Pancreas (tissue), 10 donors: Measurements from ENCODE around the gene SNX1. TPM values are rescaled to one million over a fixed set of nuclear protein-coding genes. Genes with fewer than 3 reads are reported as not detected.

ENCODE experiments used
- ATAC-seq, 4 donors: fragments of 200-7000 bp; cut with Tn5 transposase; one replicate each; pipeline versions ENCODE4 v1.8.0 to v1.9.1; 2020; ENCODE audit warnings: mild to moderate bottlenecking in 4 of 4, moderate library complexity in 4 of 4
- DNase-seq, 6 donors: peaks; one replicate each; pipeline ENCODE4 v3.0.0-alpha.2; 2020
- FAIRE-seq: peaks from 2 replicates; lab custom pipeline; 2012; peaks lifted over from hg19 to GRCh38; lab: Jason Lieb, UNC
- H3K27ac ChIP-seq, 4 donors: fragments of 200-600 bp; sonication (generic); 1 replicate in 3 of 4; 2 replicates in 1 of 4; pipeline versions ENCODE4 v1.5.0 to v1.8.0; 2020
- H3K27me3 ChIP-seq, 4 donors: fragments of 200-600 bp; one replicate each; pipeline ENCODE4 v1.8.0; 2021
- H3K36me3 ChIP-seq, 3 donors: fragments of 200-600 bp; sonication (generic) in 1 of 3; one replicate each; pipeline versions ENCODE4 v1.5.0 to v1.8.0; 2020 to 2021
- H3K4me1 ChIP-seq, 3 donors: fragments of 200-600 bp; one replicate each; pipeline ENCODE4 v1.8.0; 2021
- H3K4me3 ChIP-seq, 4 donors: fragments of 200-600 bp; sonication (generic) in 2 of 4; one replicate each; pipeline versions ENCODE4 v1.5.0 to v1.8.0; 2020 to 2021
- H3K9me3 ChIP-seq, 4 donors: fragments of 200-600 bp; one replicate each; pipeline ENCODE4 v1.8.0; 2021
- CTCF ChIP-seq, 4 donors: fragments of 200-600 bp; sonication (generic) in 3 of 4; IDR thresholded peaks; one replicate each; pipeline versions ENCODE4 v1.5.0 to v1.8.0; 2021; ENCODE audit warnings: antibody characterized with exemption in 4 of 4
- WGBS, 2 donors: extraction: QIAGEN DNeasy Blood & Tissue Kit; methylation state at CpG; one replicate each; pipeline ENCODE4 v1.1.7; 2013; 5-methylcytosine and 5-hydroxymethylcytosine counted together
- intact Hi-C, 3 donors: fragments of 100-400 bp; cut with DNase I; formaldehyde crosslinking; loops; one replicate each; pipeline versions ENCODE4 v1.11.1 to v1.14.2; 2022
- polyA plus RNA-seq, 2 donors: library from polyadenylated mRNA; stranded (reverse); fragments of 200-250 nt; gene quantifications; one replicate each; pipeline ENCODE4 v1.2.3, GENCODE V29; 2013
- total RNA-seq, 6 donors: library from RNA; stranded (reverse); fragmentation: NEBNext Ultra II Directional in 4 of 6; extraction: Animal tissue kit (Norgen Biotek cat#: 25700) in 4 of 6; gene quantifications; one replicate each; pipeline versions ENCODE4 v1.2.1 to v1.2.4, GENCODE V29; 2021 to 2023
- donor health status: healthy with polysubstance abuse.
- donor health status: DM: no; HTN: no; CAD: no; lungs with moderate emphysema.
- donor health status: DM: no; HTN: no; CAD: no.
- donor health status: control.
- donor health status: control.
- donor health status: Bipolar disorder and iron deficiency.
- donor health status: DM: yes; HTN: yes; CAD: no.
- donor health status: DM: no; HTN: no; CAD: no.
- donor health status: DM: no; HTN: no; CAD: no.
- donor health status: DM: yes; HTN: yes; CAD: no.

The SNX1 gene
- 10 to 100 TPM; 41.3 to 82.4 (median 49.5) TPM for total RNA-seq
- 10 to 100 TPM; 32.9 to 36.6 TPM for polyA plus RNA-seq

- no peaks in the 10 kb centered on the region for H3K36me3 ChIP-seq
- no peaks in the 10 kb centered on the region for H3K27me3 ChIP-seq
- FAIRE-seq (no peak), ATAC-seq (peak; percentile 76 to 85 (median 80)), DNase-seq (peak; percentile 94 to 97 (median 96))
- H3K9me3 ChIP-seq = no peaks in the 10 kb centered on the region
- 0% methylated on average over 69 to 70 of the region's 70 CpGs for WGBS, 2 donors
- peak within 1 kb of the TSS; percentile 59 to 85 (median 70) for H3K27ac ChIP-seq
- H3K4me1 ChIP-seq = peaks cover 2 to 46% (median 35%) of the 10 kb centered on the region in 3 donors
- peak within 1 kb of the TSS; percentile 67 to 97 (median 87) for H3K4me3 ChIP-seq
- TF ChIP-seq CTCF (IDR thresholded peaks at IDR 0.05) = no peak
- intact Hi-C loops = no loop called here
These were observed at the start of gene SNX1 for GRCh38 chr15:64095795-64096667. Gene SNX1, plus strand, starts transcription at chr15:64095982. Its CDS starts 32 bp downstream, at chr15:64096014.

GRCh38 chr15:64046421-64047153 is 49.2 kb upstream of the SNX1 start, which contains the start of gene DAPK2:
Gene DAPK2, minus strand, starts transcription at chr15:64046485. Its CDS starts 6,224 bp downstream, at chr15:64040261.
- Histone ChIP-seq H3K27me3 (no peaks in the 10 kb centered on the region), H3K4me3 (peak within 1 kb of the TSS; percentile 21 to 67 (median 33)), H3K4me1 (peaks cover 0 to 21% (median 4%) of the 10 kb centered on the region in 3 donors), H3K36me3 (no peaks in the 10 kb centered on the region), H3K9me3 (no peaks in the 10 kb centered on the region), H3K27ac (peak within 1 kb of the TSS in 1 of 4 donors; percentile 41)
- FAIRE-seq = no peak
- ATAC-seq = peak; percentile 90 to 92 (median 92)
- peak; percentile 48 to 73 (median 66) for TF ChIP-seq CTCF (IDR thresholded peaks at IDR 0.05)
- WGBS, 2 donors = 9 to 12% methylated on average over 35 to 50 of the region's 50 CpGs
- intact Hi-C loops = loop anchor here in 1 of 3 donors (10.0 kb wide), 1 partner anchor 102 kb away; no protein-coding TSS in a partner anchor
- DNase-seq = peak; percentile 62 to 92 (median 80)

- DNase-seq = no peak
- H3K36me3 ChIP-seq = no peaks in the 10 kb centered on the region
- H3K4me1 ChIP-seq = peaks cover 0 to 21% (median 4%) of the 10 kb centered on the region in 3 donors
- no peaks in the 10 kb centered on the region for H3K27me3 ChIP-seq
- H3K9me3 ChIP-seq = no peaks in the 10 kb centered on the region
- no peak overlapping the region for H3K4me3 ChIP-seq
- intact Hi-C loops = loop anchor here in 1 of 3 donors (10.0 kb wide), 1 partner anchor 104 kb away; no protein-coding TSS in a partner anchor
- 75 to 79% methylated on average over 1 of the region's 1 CpG for WGBS, 2 donors
- ATAC-seq = no peak
- H3K27ac ChIP-seq = no peak overlapping the region
- TF ChIP-seq CTCF (IDR thresholded peaks at IDR 0.05) = no peak
- FAIRE-seq = no peak
These were observed 46.9 kb upstream of the SNX1 start for GRCh38 chr15:64048781-64049460.

GRCh38 chr15:64050281-64051092 is 45.3 kb upstream of the SNX1 start:
- peak in 2 of 4 donors; percentile 10 to 38 for ATAC-seq
- intact Hi-C loops = loop anchor here in 1 of 3 donors (10.0 kb wide), 1 partner anchor 106 kb away; no protein-coding TSS in a partner anchor
- no peak overlapping the region for H3K27ac ChIP-seq
- no peak overlapping the region for H3K4me3 ChIP-seq
- FAIRE-seq = no peak
- H3K9me3 ChIP-seq = no peaks in the 10 kb centered on the region
- TF ChIP-seq CTCF (IDR thresholded peaks at IDR 0.05) = no peak
- H3K4me1 ChIP-seq = peaks cover 0 to 15% (median 4%) of the 10 kb centered on the region in 3 donors
- WGBS, 2 donors = 71 to 77% methylated on average over 8 of the region's 8 CpGs
- DNase-seq = peak in 1 of 6 donors; percentile 48
- no peaks in the 10 kb centered on the region for H3K36me3 ChIP-seq
- no peaks in the 10 kb centered on the region for H3K27me3 ChIP-seq
